ENCODE data around the gene ZC3H7A.
A peak's percentile ranks its signal among the peaks of the same experiment; 100 is the strongest.

Gene ZC3H7A, protein sequence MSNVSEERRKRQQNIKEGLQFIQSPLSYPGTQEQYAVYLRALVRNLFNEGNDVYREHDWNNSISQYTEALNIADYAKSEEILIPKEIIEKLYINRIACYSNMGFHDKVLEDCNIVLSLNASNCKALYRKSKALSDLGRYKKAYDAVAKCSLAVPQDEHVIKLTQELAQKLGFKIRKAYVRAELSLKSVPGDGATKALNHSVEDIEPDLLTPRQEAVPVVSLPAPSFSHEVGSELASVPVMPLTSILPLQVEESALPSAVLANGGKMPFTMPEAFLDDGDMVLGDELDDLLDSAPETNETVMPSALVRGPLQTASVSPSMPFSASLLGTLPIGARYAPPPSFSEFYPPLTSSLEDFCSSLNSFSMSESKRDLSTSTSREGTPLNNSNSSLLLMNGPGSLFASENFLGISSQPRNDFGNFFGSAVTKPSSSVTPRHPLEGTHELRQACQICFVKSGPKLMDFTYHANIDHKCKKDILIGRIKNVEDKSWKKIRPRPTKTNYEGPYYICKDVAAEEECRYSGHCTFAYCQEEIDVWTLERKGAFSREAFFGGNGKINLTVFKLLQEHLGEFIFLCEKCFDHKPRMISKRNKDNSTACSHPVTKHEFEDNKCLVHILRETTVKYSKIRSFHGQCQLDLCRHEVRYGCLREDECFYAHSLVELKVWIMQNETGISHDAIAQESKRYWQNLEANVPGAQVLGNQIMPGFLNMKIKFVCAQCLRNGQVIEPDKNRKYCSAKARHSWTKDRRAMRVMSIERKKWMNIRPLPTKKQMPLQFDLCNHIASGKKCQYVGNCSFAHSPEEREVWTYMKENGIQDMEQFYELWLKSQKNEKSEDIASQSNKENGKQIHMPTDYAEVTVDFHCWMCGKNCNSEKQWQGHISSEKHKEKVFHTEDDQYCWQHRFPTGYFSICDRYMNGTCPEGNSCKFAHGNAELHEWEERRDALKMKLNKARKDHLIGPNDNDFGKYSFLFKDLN

GRCh38 chr16:11797166-11797956 is at the start of gene ZC3H7A:
Gene ZC3H7A (minus strand): TSS chr16:11797258. CDS start chr16:11782354, 14,904 bp downstream.
- TF ChIP-seq, protein P1, sequence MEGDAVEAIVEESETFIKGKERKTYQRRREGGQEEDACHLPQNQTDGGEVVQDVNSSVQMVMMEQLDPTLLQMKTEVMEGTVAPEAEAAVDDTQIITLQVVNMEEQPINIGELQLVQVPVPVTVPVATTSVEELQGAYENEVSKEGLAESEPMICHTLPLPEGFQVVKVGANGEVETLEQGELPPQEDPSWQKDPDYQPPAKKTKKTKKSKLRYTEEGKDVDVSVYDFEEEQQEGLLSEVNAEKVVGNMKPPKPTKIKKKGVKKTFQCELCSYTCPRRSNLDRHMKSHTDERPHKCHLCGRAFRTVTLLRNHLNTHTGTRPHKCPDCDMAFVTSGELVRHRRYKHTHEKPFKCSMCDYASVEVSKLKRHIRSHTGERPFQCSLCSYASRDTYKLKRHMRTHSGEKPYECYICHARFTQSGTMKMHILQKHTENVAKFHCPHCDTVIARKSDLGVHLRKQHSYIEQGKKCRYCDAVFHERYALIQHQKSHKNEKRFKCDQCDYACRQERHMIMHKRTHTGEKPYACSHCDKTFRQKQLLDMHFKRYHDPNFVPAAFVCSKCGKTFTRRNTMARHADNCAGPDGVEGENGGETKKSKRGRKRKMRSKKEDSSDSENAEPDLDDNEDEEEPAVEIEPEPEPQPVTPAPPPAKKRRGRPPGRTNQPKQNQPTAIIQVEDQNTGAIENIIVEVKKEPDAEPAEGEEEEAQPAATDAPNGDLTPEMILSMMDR (IDR thresholded peaks at IDR 0.05), result peak; percentile 62
- DNase-seq (ENCODE audit: low spot score), result peak; percentile 98
- Histone ChIP-seq H3K27ac (peak within 1 kb of the TSS; percentile 98), H3K4me3 (peak within 1 kb of the TSS; percentile 84)

- Histone ChIP-seq H3K27ac (no peak overlapping the region), H3K4me3 (no peak overlapping the region)
- DNase-seq (ENCODE audit: low spot score), result no peak
- TF ChIP-seq, protein P1 (IDR thresholded peaks at IDR 0.05), result no peak
Observed at GRCh38 chr16:11844499-11844898, 47.4 kb upstream of the ZC3H7A start.

DNA sequence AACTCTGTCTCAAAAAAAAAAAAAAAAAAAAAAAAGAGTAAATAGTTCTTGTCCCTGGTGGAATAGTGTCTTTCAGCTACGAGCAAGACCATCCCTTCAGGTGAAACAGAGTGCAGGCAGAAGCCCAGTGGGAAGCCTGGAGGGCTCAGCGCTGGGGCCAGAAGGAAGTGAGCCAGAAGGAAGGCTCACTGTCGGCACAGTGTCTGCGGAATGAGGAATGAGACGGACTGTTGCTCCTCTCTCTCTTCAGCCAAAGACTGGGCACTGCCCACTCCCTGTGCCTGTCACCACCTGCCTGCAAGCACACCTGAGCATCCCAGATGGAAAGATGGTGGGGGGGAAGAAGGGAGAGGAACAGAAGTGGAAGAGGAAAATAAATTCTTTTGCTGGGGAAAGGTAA is 46.8 kb upstream of the ZC3H7A start:
- Histone ChIP-seq H3K27ac (no peak overlapping the region), H3K4me3 (no peak overlapping the region)
- no peak for DNase-seq (ENCODE audit: low spot score)
- TF ChIP-seq, protein P1 (IDR thresholded peaks at IDR 0.05), result no peak

GRCh38 chr16:11843206-11843605 is 46.1 kb upstream of the ZC3H7A start:
- no peak overlapping the region for H3K4me3 ChIP-seq
- TF ChIP-seq, protein P1 (IDR thresholded peaks at IDR 0.05), result no peak
- DNase-seq (ENCODE audit: low spot score), result no peak
- H3K27ac ChIP-seq, result no peak overlapping the region

- no peak for DNase-seq (ENCODE audit: low spot score)
- Histone ChIP-seq H3K27ac (no peak overlapping the region), H3K4me3 (no peak overlapping the region)
- TF ChIP-seq, protein P1 (IDR thresholded peaks at IDR 0.05), result no peak
Observed at GRCh38 chr16:11841026-11841425, 44.0 kb upstream of the ZC3H7A start.

DNA sequence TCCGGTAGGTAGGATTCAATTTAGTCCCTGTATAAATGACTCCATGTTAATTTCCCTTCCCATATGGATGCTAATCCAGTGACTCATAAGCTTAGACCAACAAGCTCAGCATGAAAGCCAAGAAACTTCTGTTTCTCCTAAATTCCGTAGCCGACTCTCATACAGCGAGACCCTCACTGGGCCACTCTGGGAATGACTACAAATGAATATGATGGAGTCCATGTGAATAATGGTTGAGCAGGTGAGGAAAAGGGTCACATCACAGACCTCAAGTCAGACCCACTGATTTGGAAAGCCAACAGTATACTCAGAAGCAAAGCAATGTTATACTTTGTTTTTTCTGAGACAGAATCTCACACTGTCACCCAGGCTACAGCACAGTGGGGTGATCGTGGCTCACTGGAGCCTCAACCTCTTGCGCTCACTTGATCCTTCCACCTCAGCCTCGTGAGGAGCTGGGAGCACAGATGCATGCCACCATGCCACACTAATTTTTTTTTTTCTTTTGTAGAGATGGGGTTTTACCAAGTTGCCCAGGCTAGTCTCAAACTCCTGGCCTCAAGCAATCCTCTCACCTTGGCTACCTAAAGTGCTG is 39.7 kb upstream of the ZC3H7A start:
- DNase-seq (ENCODE audit: low spot score), result no peak
- H3K4me3 ChIP-seq, result no peak overlapping the region
- TF ChIP-seq, protein P1 (IDR thresholded peaks at IDR 0.05), result no peak
- peak overlapping the region in 1 of 2 donors; percentile 50 for H3K27ac ChIP-seq
